Measurements from ENCODE around the gene CACNA1F.

Gene CACNA1F

GRCh38 chrX:49250066-49250465, 16.9 kb upstream of the CACNA1F start:
- DNase-seq (ENCODE audit: low read depth, low spot score), result no peak
- Histone ChIP-seq H3K4me3 (ENCODE audit: insufficient read length, low read depth) (no peak overlapping the region), H3K9me3 (ENCODE audit: insufficient read depth, low read length) (no peaks in the 10 kb centered on the region), H3K4me1 (ENCODE audit: insufficient read depth, insufficient read length) (peaks cover 3% of the 10 kb centered on the region), H3K36me3 (ENCODE audit: insufficient read depth, insufficient read length, low read length) (peaks cover 42% of the 10 kb centered on the region), H3K27me3 (ENCODE audit: insufficient read depth, insufficient read length) (no peaks in the 10 kb centered on the region), H3K9ac (ENCODE audit: insufficient read length, low read depth) (no peak overlapping the region)
- no peak for TF ChIP-seq SUZ12 (IDR thresholded peaks at IDR 0.05; ENCODE audit: extremely low read depth, insufficient read depth, insufficient read length)
- TF ChIP-seq ZNF274 (IDR thresholded peaks at IDR 0.05; ENCODE audit: low read depth, low read length), result no peak
- TF ChIP-seq YY1 (IDR thresholded peaks at IDR 0.05; ENCODE audit: insufficient read depth, insufficient read length), result no peak

GRCh38 chrX:49249616-49250015, 16.5 kb upstream of the CACNA1F start:
- Histone ChIP-seq H3K9me3 (ENCODE audit: insufficient read depth, low read length) (no peaks in the 10 kb centered on the region), H3K27me3 (ENCODE audit: insufficient read depth, insufficient read length) (no peaks in the 10 kb centered on the region)
- no peak for TF ChIP-seq ZNF274 (IDR thresholded peaks at IDR 0.05; ENCODE audit: low read depth, low read length)
- TF ChIP-seq SUZ12 (IDR thresholded peaks at IDR 0.05; ENCODE audit: extremely low read depth, insufficient read depth, insufficient read length), result no peak
- TF ChIP-seq YY1 (IDR thresholded peaks at IDR 0.05; ENCODE audit: insufficient read depth, insufficient read length), result no peak

GRCh38 chrX:49249071-49249470, 15.9 kb upstream of the CACNA1F start:
- Histone ChIP-seq H3K4me1 (ENCODE audit: insufficient read depth, insufficient read length) (peaks cover 3% of the 10 kb centered on the region), H3K9me3 (ENCODE audit: insufficient read depth, low read length) (no peaks in the 10 kb centered on the region), H3K9ac (ENCODE audit: insufficient read length, low read depth) (no peak overlapping the region), H3K27me3 (ENCODE audit: insufficient read depth, insufficient read length) (no peaks in the 10 kb centered on the region), H3K36me3 (ENCODE audit: insufficient read depth, insufficient read length, low read length) (peaks cover 48% of the 10 kb centered on the region), H3K4me3 (ENCODE audit: insufficient read length, low read depth) (no peak overlapping the region)
- DNase-seq (ENCODE audit: low read depth, low spot score), result no peak
- TF ChIP-seq ZNF274 (IDR thresholded peaks at IDR 0.05; ENCODE audit: low read depth, low read length) (no peak), SUZ12 (IDR thresholded peaks at IDR 0.05; ENCODE audit: extremely low read depth, insufficient read depth, insufficient read length) (no peak), YY1 (IDR thresholded peaks at IDR 0.05; ENCODE audit: insufficient read depth, insufficient read length) (no peak)

More at GRCh38 chrX:49249616-49250015, 16.5 kb upstream of the CACNA1F start:
- Histone ChIP-seq H3K36me3 (ENCODE audit: insufficient read depth, insufficient read length, low read length) (peaks cover 45% of the 10 kb centered on the region), H3K4me3 (ENCODE audit: insufficient read length, low read depth) (no peak overlapping the region), H3K4me1 (ENCODE audit: insufficient read depth, insufficient read length) (peaks cover 3% of the 10 kb centered on the region), H3K9ac (ENCODE audit: insufficient read length, low read depth) (no peak overlapping the region)
- DNase-seq (ENCODE audit: low read depth, low spot score), result no peak

GRCh38 chrX:49247916-49248811, 15.0 kb upstream of the CACNA1F start:
- H3K4me3 ChIP-seq (ENCODE audit: insufficient read length, low read depth), result no peak overlapping the region
- no peaks in the 10 kb centered on the region for H3K27me3 ChIP-seq (ENCODE audit: insufficient read depth, insufficient read length)
- H3K36me3 ChIP-seq (ENCODE audit: insufficient read depth, insufficient read length, low read length), result peaks cover 52% of the 10 kb centered on the region
- peaks cover 3% of the 10 kb centered on the region for H3K4me1 ChIP-seq (ENCODE audit: insufficient read depth, insufficient read length)
- no peaks in the 10 kb centered on the region for H3K9me3 ChIP-seq (ENCODE audit: insufficient read depth, low read length)
- H3K9ac ChIP-seq (ENCODE audit: insufficient read length, low read depth), result no peak overlapping the region
- TF ChIP-seq YY1 (IDR thresholded peaks at IDR 0.05; ENCODE audit: insufficient read depth, insufficient read length), result no peak
- no peak for TF ChIP-seq ZNF274 (IDR thresholded peaks at IDR 0.05; ENCODE audit: low read depth, low read length)
- no peak for TF ChIP-seq SUZ12 (IDR thresholded peaks at IDR 0.05; ENCODE audit: extremely low read depth, insufficient read depth, insufficient read length)
- no peak for DNase-seq (ENCODE audit: low read depth, low spot score)

GRCh38 chrX:49247346-49247745, 14.2 kb upstream of the CACNA1F start:
- H3K9me3 ChIP-seq (ENCODE audit: insufficient read depth, low read length), result no peaks in the 10 kb centered on the region
- peaks cover 55% of the 10 kb centered on the region for H3K36me3 ChIP-seq (ENCODE audit: insufficient read depth, insufficient read length, low read length)
- DNase-seq (ENCODE audit: low read depth, low spot score), result no peak
- no peaks in the 10 kb centered on the region for H3K27me3 ChIP-seq (ENCODE audit: insufficient read depth, insufficient read length)
- no peak for TF ChIP-seq ZNF274 (IDR thresholded peaks at IDR 0.05; ENCODE audit: low read depth, low read length)
- TF ChIP-seq YY1 (IDR thresholded peaks at IDR 0.05; ENCODE audit: insufficient read depth, insufficient read length), result no peak
- TF ChIP-seq SUZ12 (IDR thresholded peaks at IDR 0.05; ENCODE audit: extremely low read depth, insufficient read depth, insufficient read length), result no peak
- peaks cover 3% of the 10 kb centered on the region for H3K4me1 ChIP-seq (ENCODE audit: insufficient read depth, insufficient read length)
- H3K9ac ChIP-seq (ENCODE audit: insufficient read length, low read depth), result no peak overlapping the region
- H3K4me3 ChIP-seq (ENCODE audit: insufficient read length, low read depth), result no peak overlapping the region

- Histone ChIP-seq H3K9ac (ENCODE audit: insufficient read length, low read depth) (no peak overlapping the region), H3K36me3 (ENCODE audit: insufficient read depth, insufficient read length, low read length) (peaks cover 55% of the 10 kb centered on the region), H3K9me3 (ENCODE audit: insufficient read depth, low read length) (no peaks in the 10 kb centered on the region), H3K4me1 (ENCODE audit: insufficient read depth, insufficient read length) (peaks cover 3% of the 10 kb centered on the region), H3K4me3 (ENCODE audit: insufficient read length, low read depth) (no peak overlapping the region), H3K27me3 (ENCODE audit: insufficient read depth, insufficient read length) (no peaks in the 10 kb centered on the region)
- TF ChIP-seq YY1 (IDR thresholded peaks at IDR 0.05; ENCODE audit: insufficient read depth, insufficient read length) (no peak), ZNF274 (IDR thresholded peaks at IDR 0.05; ENCODE audit: low read depth, low read length) (no peak), SUZ12 (IDR thresholded peaks at IDR 0.05; ENCODE audit: extremely low read depth, insufficient read depth, insufficient read length) (no peak)
- DNase-seq (ENCODE audit: low read depth, low spot score), result no peak
Observed at GRCh38 chrX:49246541-49246940, 13.4 kb upstream of the CACNA1F start.

- H3K36me3 ChIP-seq (ENCODE audit: insufficient read depth, insufficient read length, low read length), result peaks cover 46% of the 10 kb centered on the region
- H3K27me3 ChIP-seq (ENCODE audit: insufficient read depth, insufficient read length), result no peaks in the 10 kb centered on the region
- no peak overlapping the region for H3K9ac ChIP-seq (ENCODE audit: insufficient read length, low read depth)
- no peaks in the 10 kb centered on the region for H3K9me3 ChIP-seq (ENCODE audit: insufficient read depth, low read length)
- no peak for TF ChIP-seq SUZ12 (IDR thresholded peaks at IDR 0.05; ENCODE audit: extremely low read depth, insufficient read depth, insufficient read length)
- TF ChIP-seq ZNF274 (IDR thresholded peaks at IDR 0.05; ENCODE audit: low read depth, low read length), result no peak
- no peak for TF ChIP-seq YY1 (IDR thresholded peaks at IDR 0.05; ENCODE audit: insufficient read depth, insufficient read length)
- H3K4me1 ChIP-seq (ENCODE audit: insufficient read depth, insufficient read length), result no peaks in the 10 kb centered on the region
- no peak for DNase-seq (ENCODE audit: low read depth, low spot score)
- no peak overlapping the region for H3K4me3 ChIP-seq (ENCODE audit: insufficient read length, low read depth)
Observed at GRCh38 chrX:49244207-49244606, 11.1 kb upstream of the CACNA1F start.

Measured in NT2/D1 (cell line).